C4-2B (cell line): Measurements from ENCODE around the gene PLXDC2.

Experiments
- CTCF ChIP-seq: fragments of 450-650 bp; conservative IDR thresholded peaks from 2 replicates; pipeline ENCODE4 v1.5.1; 2017; ENCODE audit warnings: mild to moderate bottlenecking
- ZFX ChIP-seq: fragments of 450-650 bp; IDR thresholded peaks from 2 replicates; pipeline ENCODE4 v1.6.1; 2017

GRCh38 chr10:20059084-20059835 is 243.0 kb downstream of the PLXDC2 start:
- TF ChIP-seq CTCF (no peak), ZFX (no peak)
